HG02588 (cell line): ENCODE measurements around the gene PTAFR.

Experiments used
- ATAC-seq: cut with Tn5 transposase; IDR thresholded peaks from one replicate; pipeline ENCODE4 v1.9.1; 2021; ENCODE audit warnings: mild to moderate bottlenecking, moderate library complexity; ENCODE audit not compliant: unreplicated experiment

PTAFR gene

DNA sequence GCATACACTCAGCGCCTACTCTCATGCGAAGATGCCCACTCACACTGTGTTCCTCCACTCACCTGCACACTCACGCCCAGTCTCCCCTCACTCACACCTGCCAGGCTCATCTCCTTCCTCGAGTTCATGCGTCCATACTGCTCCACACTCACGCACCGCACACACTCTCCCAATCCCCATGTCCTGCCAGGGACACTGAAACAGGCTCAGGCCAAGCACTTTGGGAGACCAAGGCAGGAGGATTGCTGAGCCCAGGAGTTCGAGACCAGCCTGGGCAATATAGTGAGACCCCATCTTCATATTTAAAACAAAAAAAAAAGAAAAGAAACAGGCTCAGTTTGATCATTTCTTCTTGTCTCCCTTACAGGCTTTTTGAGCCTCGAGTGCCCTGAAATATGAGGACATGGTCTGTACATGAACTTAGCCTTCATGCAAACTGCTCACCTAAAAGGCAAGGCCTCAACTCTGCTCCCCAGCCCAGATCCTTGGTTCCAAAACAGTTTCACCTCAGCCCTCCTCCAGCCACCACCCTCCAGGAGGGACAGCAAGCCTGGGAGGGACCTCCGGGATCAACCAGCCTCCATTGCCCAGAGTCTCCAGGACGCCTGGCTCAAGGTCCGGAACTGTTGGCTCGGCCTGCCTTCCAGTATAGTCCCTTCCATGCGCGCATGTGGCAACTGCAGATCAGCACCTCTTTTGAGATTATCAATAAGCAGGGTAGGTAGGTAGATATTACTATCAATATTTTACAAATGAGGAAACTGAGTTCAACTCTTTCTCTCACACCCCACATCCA lies 2.4 kb upstream of the PTAFR start:
- no peak for ATAC-seq

GRCh38 chr1:28175955-28176485 lies 470 bp downstream of the PTAFR start:
- no peak for ATAC-seq

DNA sequence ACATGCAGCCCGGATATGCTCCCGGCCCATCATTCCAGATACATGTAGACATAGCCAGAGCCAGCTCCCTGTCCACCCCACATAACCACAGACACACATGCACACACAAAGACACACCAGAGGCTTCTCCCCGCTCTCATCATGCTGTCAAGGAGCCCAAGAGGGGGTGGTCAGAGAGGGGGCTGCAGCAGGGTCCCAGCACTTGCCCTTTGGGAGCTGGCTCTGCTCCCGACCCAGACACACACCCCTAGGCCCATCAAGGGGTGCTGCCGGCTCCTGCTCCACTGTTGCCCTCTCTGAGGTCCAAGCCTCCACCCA lies 2.6 kb downstream of the PTAFR start:
- no peak for ATAC-seq

DNA sequence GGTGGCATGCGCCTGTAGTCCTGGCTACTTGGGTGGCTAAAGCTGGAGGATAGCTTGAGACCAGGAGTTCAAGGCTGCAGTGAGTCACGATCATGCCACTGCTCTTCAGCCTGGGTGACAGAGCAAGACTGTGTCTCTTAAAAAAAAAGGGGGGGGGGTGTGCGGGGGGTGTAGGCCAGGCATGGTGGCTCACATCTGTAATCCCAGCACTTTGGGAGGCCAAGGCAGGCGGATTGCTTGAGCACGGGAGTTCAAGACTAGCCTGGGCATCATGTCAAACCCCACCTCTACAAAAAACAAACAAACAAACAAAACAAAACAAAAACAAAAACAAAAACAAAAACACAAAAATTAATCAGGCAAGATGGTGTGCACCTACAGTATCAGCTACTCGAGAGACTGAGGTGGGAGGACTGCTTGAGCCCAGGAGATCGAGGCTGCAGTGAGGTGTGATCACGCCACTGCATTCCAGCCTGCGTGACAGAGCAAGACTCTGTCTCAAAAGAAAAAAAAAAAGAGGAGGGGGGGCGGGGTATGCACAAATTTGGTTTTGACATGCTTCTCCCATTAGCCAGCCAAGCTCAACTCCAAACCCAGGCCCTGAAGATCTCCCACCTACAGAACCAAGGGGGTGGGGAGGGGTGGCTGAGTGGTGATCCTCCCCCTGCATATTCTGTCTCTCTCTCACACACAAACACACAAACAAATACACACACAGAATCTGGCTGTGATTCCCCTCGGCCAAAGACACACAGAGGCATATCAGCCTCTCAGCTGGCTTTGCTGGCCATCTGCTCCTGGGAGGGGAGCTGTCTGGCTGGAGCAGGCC lies 3.1 kb downstream of the PTAFR start:
- ATAC-seq, result no peak

DNA sequence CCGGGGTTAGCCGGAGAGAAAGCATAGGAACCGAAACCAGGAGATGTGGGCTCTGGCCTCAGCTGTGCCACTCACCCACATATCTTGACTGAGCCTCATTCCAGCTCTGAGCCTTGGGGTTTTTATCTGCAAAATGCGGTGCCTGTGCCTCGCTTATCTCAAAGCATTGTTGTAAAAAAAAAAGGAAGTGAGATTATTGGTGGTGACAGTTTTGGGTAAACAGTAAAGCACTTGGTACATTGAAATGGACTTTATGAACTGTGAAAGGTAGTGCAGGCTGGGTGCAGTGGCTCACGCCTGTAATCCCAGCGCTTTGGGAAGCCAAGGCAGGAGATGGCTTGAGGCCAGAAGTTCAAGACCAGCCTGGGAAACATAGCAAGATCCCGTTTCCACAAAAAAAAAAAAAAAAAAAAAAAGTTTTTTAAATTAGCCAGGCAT lies 3.8 kb downstream of the PTAFR start:
- peak; percentile 60 for ATAC-seq

DNA sequence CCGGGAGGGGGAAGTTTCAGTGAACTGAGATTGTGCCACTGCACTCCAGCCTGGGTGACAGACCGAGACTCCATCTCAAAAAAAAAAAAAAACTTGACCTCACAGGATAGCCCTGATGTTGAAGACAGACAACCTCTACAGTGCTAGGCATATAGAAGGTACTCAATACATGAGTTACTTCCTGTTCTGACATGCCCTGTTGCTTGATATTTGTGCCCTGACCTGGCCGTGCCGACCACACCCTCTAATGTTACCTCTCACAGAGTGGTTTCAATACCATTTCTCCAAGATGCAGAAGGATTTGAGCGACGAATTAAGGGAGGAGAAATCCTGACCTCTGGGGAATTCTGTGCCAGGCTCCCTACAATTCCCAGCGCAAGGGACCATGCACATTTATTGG lies 5.2 kb downstream of the PTAFR start:
- ATAC-seq, result no peak

- ATAC-seq, result no peak
Observed at GRCh38 chr1:28170001-28170596, 6.4 kb downstream of the PTAFR start.

GRCh38 chr1:28163496-28164161 lies 12.9 kb downstream of the PTAFR start:
- no peak for ATAC-seq

GRCh38 chr1:28162151-28162550 lies 14.3 kb downstream of the PTAFR start:
- ATAC-seq, result no peak

DNA sequence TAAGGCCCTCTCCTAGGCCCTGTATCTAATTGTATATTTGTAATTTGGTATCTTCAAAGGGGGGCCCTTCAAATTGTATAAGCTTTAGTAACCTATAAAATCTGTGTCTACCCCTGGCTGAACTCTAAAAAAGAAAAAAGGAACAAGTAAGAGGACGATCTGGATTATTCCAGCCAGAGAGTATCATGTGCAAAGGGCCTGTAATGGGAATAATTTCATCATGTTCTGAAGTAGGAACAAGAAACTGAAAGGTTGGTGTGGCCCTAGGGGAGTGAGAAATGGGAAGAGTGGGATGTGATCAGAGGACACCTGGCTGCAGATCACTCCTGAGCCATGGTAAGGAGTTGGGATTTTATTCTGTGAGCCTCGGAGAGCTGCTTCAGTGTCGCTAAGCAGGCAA lies 14.7 kb downstream of the PTAFR start:
- ATAC-seq, result no peak

GRCh38 chr1:28160782-28161266 lies 15.7 kb downstream of the PTAFR start:
- no peak for ATAC-seq

- no peak for ATAC-seq
Observed at GRCh38 chr1:28159680-28160079, 16.8 kb downstream of the PTAFR start.

DNA sequence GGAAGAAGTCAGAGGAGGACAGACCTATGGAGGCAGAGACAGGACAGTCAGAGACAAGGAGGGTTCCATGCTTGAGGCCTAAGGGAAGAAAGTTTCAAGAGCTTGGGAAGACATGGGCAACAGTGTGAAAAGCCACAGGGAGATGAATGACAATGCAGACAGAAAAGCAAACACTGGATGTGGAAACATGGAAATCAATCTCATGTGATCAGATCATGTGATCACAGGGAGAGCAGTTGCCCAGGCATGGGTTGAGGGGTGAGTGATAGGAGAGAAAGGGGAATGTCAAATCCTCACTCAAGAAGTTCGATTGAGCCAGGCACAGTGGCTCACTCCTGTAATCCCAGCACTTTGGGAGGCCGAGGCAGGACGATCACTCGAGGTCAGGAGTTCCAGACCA lies 17.2 kb downstream of the PTAFR start:
- no peak for ATAC-seq

DNA sequence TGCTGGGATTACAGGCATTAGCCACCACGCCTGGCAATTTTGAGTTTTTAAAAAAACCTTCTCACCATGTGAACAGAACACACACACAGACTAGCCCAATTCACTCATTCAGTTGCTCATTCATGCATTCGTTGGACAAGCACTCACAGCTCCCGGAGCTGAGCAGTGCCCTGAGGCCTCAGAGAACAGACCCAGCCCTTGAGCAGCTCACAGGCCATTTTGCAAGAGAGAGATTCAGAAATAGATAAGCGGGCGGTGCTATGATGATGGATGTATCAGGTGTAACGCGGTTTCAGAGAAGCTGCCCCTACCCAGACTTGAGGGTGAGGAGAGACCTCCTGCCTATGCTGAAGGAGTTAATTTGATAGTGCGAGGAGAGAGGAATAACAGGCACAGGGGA lies 18.6 kb downstream of the PTAFR start:
- no peak for ATAC-seq

GRCh38 chr1:28156821-28157220 lies 19.7 kb downstream of the PTAFR start:
- ATAC-seq, result no peak

- ATAC-seq, result no peak
Observed at GRCh38 chr1:28155628-28156027, 20.9 kb downstream of the PTAFR start.

DNA sequence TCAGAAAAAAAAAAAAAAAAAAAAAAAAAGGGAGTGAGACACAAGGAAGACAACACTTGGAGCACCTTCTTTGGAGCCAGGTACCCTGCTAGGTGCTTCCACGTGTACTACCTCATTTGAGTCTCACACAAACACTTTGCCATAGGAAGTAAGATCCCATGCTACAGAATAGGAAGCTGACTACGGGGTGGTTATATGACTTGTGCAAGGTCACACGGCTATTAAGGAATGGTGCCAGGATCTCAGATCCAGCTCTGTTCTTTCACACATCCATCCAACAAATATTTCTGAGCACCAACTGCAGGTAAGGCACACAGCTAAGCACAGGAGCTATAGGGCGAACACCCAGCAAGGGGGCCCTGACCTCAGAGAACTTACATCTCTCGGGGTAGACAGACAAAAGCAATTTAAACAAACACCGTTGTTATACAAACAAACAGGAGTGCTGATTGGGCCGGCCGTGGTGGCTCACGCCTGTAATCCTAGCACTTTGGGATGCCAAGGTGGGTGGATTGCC lies 22.4 kb downstream of the PTAFR start:
- no peak for ATAC-seq

- no peak for ATAC-seq
Observed at GRCh38 chr1:28150125-28150780, 26.2 kb downstream of the PTAFR start.

DNA sequence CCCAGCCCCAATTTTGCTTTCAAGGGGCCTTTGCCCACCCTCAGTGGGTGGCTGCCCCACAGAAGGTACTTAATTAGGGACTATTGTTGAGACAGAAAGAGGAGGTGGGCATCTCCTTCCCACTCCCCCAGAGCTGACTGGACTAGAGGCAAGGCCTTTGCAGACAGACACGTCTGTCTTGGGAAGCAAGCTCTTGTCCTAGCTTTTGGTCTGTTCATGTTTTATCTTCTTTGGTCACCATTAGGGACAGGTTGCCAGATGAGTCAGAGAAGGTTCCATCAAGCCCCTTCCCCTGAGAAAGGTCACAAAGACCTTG lies 27.7 kb downstream of the PTAFR start:
- ATAC-seq, result no peak
